H9 (cell line): ENCODE data around the gene IRF6. TPM values are rescaled to one million over a fixed set of nuclear protein-coding genes. Genes with fewer than 3 reads are reported as not detected.

Experiments
- DNase-seq: peaks from one replicate; pipeline ENCODE4 v3.0.0-alpha.2; 2017
- H2AFZ ChIP-seq: one replicate; pipeline ENCODE4 v1.6.1; 2013; ENCODE audit warnings: mild to moderate bottlenecking, low read length, control low read depth, moderate library complexity
- H2AK5ac ChIP-seq: 2 replicates; pipeline ENCODE4 v1.6.1; 2013; ENCODE audit warnings: low read length, control low read depth, mixed read lengths; ENCODE audit not compliant: insufficient read length
- H2BK120ac ChIP-seq: one replicate; pipeline ENCODE4 v1.6.1; 2013; ENCODE audit warnings: low read depth, mild to moderate bottlenecking, low read length, control low read depth, inconsistent platforms; ENCODE audit not compliant: poor library complexity, severe bottlenecking
- H2BK12ac ChIP-seq: 2 replicates; pipeline ENCODE4 v1.6.1; 2013; ENCODE audit warnings: low read length, control low read depth, mixed read lengths, low read depth; ENCODE audit not compliant: insufficient read length
- H2BK15ac ChIP-seq: 2 replicates; pipeline ENCODE4 v1.6.1; 2013; ENCODE audit warnings: low read depth, low read length, control low read depth
- H2BK20ac ChIP-seq: one replicate; pipeline ENCODE4 v1.6.1; 2013; ENCODE audit warnings: low read depth, mild to moderate bottlenecking, low read length, control low read depth, inconsistent platforms; ENCODE audit not compliant: poor library complexity, severe bottlenecking
- H2BK5ac ChIP-seq: 2 replicates; pipeline ENCODE4 v1.6.1; 2013; ENCODE audit warnings: low read length, control low read depth, mixed read lengths; ENCODE audit not compliant: insufficient read length
- H3K14ac ChIP-seq: 2 replicates; pipeline ENCODE4 v1.6.1; 2013; ENCODE audit warnings: low read length, control low read depth; ENCODE audit not compliant: insufficient read depth
- H3K18ac ChIP-seq: 2 replicates; pipeline ENCODE4 v1.6.1; 2013; ENCODE audit warnings: low read depth, mild to moderate bottlenecking, mixed read lengths, low read length, control low read depth; ENCODE audit not compliant: insufficient read length
- H3K23ac ChIP-seq: 2 replicates; pipeline ENCODE4 v1.6.1; 2013; ENCODE audit warnings: low read length, control low read depth, mixed read lengths, low read depth; ENCODE audit not compliant: insufficient read length
- H3K23me2 ChIP-seq: 2 replicates; pipeline ENCODE4 v1.6.1; 2013; ENCODE audit warnings: low read depth, mild to moderate bottlenecking, mixed read lengths, low read length, control low read depth; ENCODE audit not compliant: insufficient read length, poor library complexity, severe bottlenecking
- H3K27ac ChIP-seq: 2 replicates; pipeline ENCODE4 v1.5.1; 2013; ENCODE audit warnings: low read length, control low read depth, mixed read lengths, low read depth; ENCODE audit not compliant: insufficient read length
- H3K27me3 ChIP-seq: 2 replicates; pipeline ENCODE4 v1.6.1; 2013; ENCODE audit warnings: low read length, control low read depth, inconsistent platforms; ENCODE audit not compliant: insufficient read depth
- H3K4ac ChIP-seq: 2 replicates; pipeline ENCODE4 v1.6.1; 2013; ENCODE audit warnings: low read depth, mild to moderate bottlenecking, control low read depth, inconsistent platforms, low read length, moderate library complexity
- H3K4me1 ChIP-seq: 2 replicates; pipeline ENCODE4 v1.6.1; 2013; ENCODE audit warnings: low read length, control low read depth, inconsistent platforms; ENCODE audit not compliant: insufficient read depth
- H3K4me2 ChIP-seq: 2 replicates; pipeline ENCODE4 v1.6.1; 2013; ENCODE audit warnings: low read length, control low read depth, mixed read lengths; ENCODE audit not compliant: insufficient read length, insufficient read depth
- H3K56ac ChIP-seq: 2 replicates; pipeline ENCODE4 v1.6.1; 2013; ENCODE audit warnings: low read depth, mild to moderate bottlenecking, mixed read lengths, low read length, control low read depth; ENCODE audit not compliant: insufficient read length
- H3K79me1 ChIP-seq: 2 replicates; pipeline ENCODE4 v1.6.1; 2013; ENCODE audit warnings: low read depth, mild to moderate bottlenecking, moderate library complexity, low read length, control low read depth, inconsistent platforms; ENCODE audit not compliant: insufficient read depth, poor library complexity, severe bottlenecking
- H3K79me2 ChIP-seq: 2 replicates; pipeline ENCODE4 v1.6.1; 2013; ENCODE audit warnings: low read length, control low read depth, inconsistent platforms; ENCODE audit not compliant: insufficient read depth
- H3K9ac ChIP-seq: 2 replicates; pipeline ENCODE4 v1.6.1; 2013; ENCODE audit warnings: low read length, control low read depth, mixed read lengths; ENCODE audit not compliant: insufficient read length; ENCODE audit errors: extremely low read depth
- H3K9me3 ChIP-seq: one replicate; pipeline ENCODE4 v1.6.1; 2013; ENCODE audit warnings: low read depth, low read length, inconsistent platforms; ENCODE audit not compliant: control insufficient read depth
- H3T11ph ChIP-seq: one replicate; pipeline ENCODE4 v1.6.1; 2013; ENCODE audit warnings: mild to moderate bottlenecking, low read length, control low read depth, inconsistent platforms
- H4K20me1 ChIP-seq: one replicate; pipeline ENCODE4 v1.6.1; 2013; ENCODE audit not compliant: control insufficient read depth, insufficient read length, insufficient read depth
- H4K5ac ChIP-seq: 2 replicates; pipeline ENCODE4 v1.6.1; 2013; ENCODE audit warnings: low read depth, mild to moderate bottlenecking, mixed read lengths, low read length, control low read depth; ENCODE audit not compliant: insufficient read length
- H4K8ac ChIP-seq: replicated peaks from 2 replicates; pipeline ENCODE4 v1.6.1; 2013; ENCODE audit warnings: low read length, control low read depth, mixed read lengths, low read depth; ENCODE audit not compliant: insufficient read length
- H4K91ac ChIP-seq: 2 replicates; pipeline ENCODE4 v1.6.1; 2013; ENCODE audit warnings: low read depth, mild to moderate bottlenecking, moderate library complexity, mixed read lengths, low read length, control low read depth; ENCODE audit not compliant: insufficient read length
- H3K27ac Mint-ChIP-seq, 3 experiments: 2 replicates in 2 of 3; 3 replicates in 1 of 3; pipeline ENCODE4 v1.8.0; 2020 to 2021; ENCODE audit warnings: mixed read lengths in 3 of 3, mild to moderate bottlenecking in 1 of 3, moderate library complexity in 1 of 3
- H3K27me3 Mint-ChIP-seq: 2 replicates; pipeline ENCODE4 v1.8.0; 2021; ENCODE audit warnings: low read depth, mild to moderate bottlenecking, moderate library complexity, mixed read lengths
- H3K36me3 Mint-ChIP-seq, 3 experiments: 2 replicates in 2 of 3; 3 replicates in 1 of 3; pipeline ENCODE4 v1.8.0; 2020 to 2021; ENCODE audit warnings: low read depth in 3 of 3, mixed read lengths in 3 of 3; ENCODE audit not compliant: insufficient read depth in 1 of 3
- H3K4me1 Mint-ChIP-seq, 2 experiments: 2 replicates each; pipeline ENCODE4 v1.8.0; 2020; ENCODE audit warnings: mixed read lengths in 2 of 2
- H3K4me3 Mint-ChIP-seq, 2 experiments: 2 replicates in 1 of 2; 3 replicates in 1 of 2; pipeline ENCODE4 v1.8.0; 2020 to 2021; ENCODE audit warnings: mild to moderate bottlenecking in 2 of 2, mixed read lengths in 2 of 2, moderate library complexity in 1 of 2
- H3K9me3 Mint-ChIP-seq, 2 experiments: 2 replicates in 1 of 2; 3 replicates in 1 of 2; pipeline ENCODE4 v1.8.0; 2020; ENCODE audit warnings: mild to moderate bottlenecking in 2 of 2, mixed read lengths in 2 of 2, moderate library complexity in 1 of 2
- CTCF ChIP-seq: fragments of 200-600 bp; sonication (generic); conservative IDR thresholded peaks from 3 replicates; pipeline ENCODE4 v1.8.0; 2021; ENCODE audit warnings: antibody characterized with exemption, mild to moderate bottlenecking
- total RNA-seq: library from RNA; stranded (reverse); gene quantifications from 2 replicates; pipeline ENCODE4 v1.2.1, GENCODE V29; 2021

The IRF6 gene
- total RNA-seq, 1 experiment from 2014 or later = 7.1 TPM

- H3K4me1 Mint-ChIP-seq = peaks cover 0 to 6% of the 10 kb centered on the region in 2 experiments; a peak in 1 of 4 replicates
- Histone ChIP-seq H4K8ac (no peak overlapping the region), H3K9ac (no peak overlapping the region), H2BK15ac (no peak overlapping the region), H3K79me1 (no peaks in the 10 kb centered on the region), H3K23me2 (no peaks in the 10 kb centered on the region), H2AFZ (no peak overlapping the region), H2BK5ac (no peak overlapping the region), H3K27me3 (no peaks in the 10 kb centered on the region), H4K20me1 (peaks cover 3% of the 10 kb centered on the region), H3K4me2 (no peak overlapping the region), H2BK20ac (no peak overlapping the region), H2BK12ac (no peak overlapping the region), H3K23ac (no peak overlapping the region), H2AK5ac (no peak overlapping the region), H3K9me3 (no peaks in the 10 kb centered on the region), H3K27ac (no peak overlapping the region), H3T11ph (no peak overlapping the region), H4K5ac (no peak overlapping the region), H3K18ac (no peak overlapping the region), H3K79me2 (no peaks in the 10 kb centered on the region), H3K4me1 (no peaks in the 10 kb centered on the region), H4K91ac (no peak overlapping the region), H3K14ac (no peak overlapping the region), H2BK120ac (no peak overlapping the region), H3K56ac (no peak overlapping the region), H3K4ac (no peak overlapping the region)
- no peak for DNase-seq
- no peaks in the 10 kb centered on the region; a peak in 1 of 7 replicates for H3K36me3 Mint-ChIP-seq
- no peaks in the 10 kb centered on the region; a peak in 1 of 5 replicates for H3K9me3 Mint-ChIP-seq
- no peak overlapping the region for H3K4me3 Mint-ChIP-seq
- peaks cover 7% of the 10 kb centered on the region for H3K27me3 Mint-ChIP-seq
- H3K27ac Mint-ChIP-seq = no peak overlapping the region; a peak in 1 of 7 replicates
- TF ChIP-seq CTCF = no peak
Observed at GRCh38 chr1:209767706-209768105, 38.2 kb downstream of the IRF6 start.
